Measurements from ENCODE around the gene MAP4K4.
"Not testable (repeated sequence)": the region's sequence is repeated elsewhere in the genome, so short reads cannot be mapped to it uniquely, and the experiment has no call there.

The MAP4K4 gene

GRCh38 chr2:101930847-101931246 lies 233.3 kb downstream of the MAP4K4 start:
- no peak for DNase-seq

GRCh38 chr2:101931402-101931801 lies 233.9 kb downstream of the MAP4K4 start:
- no peak for DNase-seq

GRCh38 chr2:101935764-101936163 lies 238.3 kb downstream of the MAP4K4 start:
- DNase-seq: not testable (repeated sequence)

GRCh38 chr2:101942851-101943250 lies 245.3 kb downstream of the MAP4K4 start:
- no peak for DNase-seq
